GM12878 (cell line): ENCODE measurements around the gene SNRPN.

ENCODE experiments used
- BHLHE40 ChIP-seq, 2 experiments: fragments of 450-650 bp in 1 of 2; IDR thresholded peaks; 2 replicates each; pipeline ENCODE4 v1.6.1; 2011 to 2017; ENCODE audit warnings: low read depth in 2 of 2, borderline replicate concordance in 1 of 2, improper control_type of control experiment in 1 of 2, low read length in 1 of 2, mild to moderate bottlenecking in 1 of 2
- BMI1 ChIP-seq: fragments of 450-650 bp; IDR thresholded peaks from 2 replicates; pipeline ENCODE4 v1.6.1; 2016; ENCODE audit warnings: mild to moderate bottlenecking, moderate library complexity, borderline replicate concordance
- EP300 ChIP-seq, 2 experiments: fragments of 150-350 bp in 1 of 2; IDR thresholded peaks; 2 replicates each; pipeline ENCODE4 v1.6.1; 2011 to 2012; ENCODE audit warnings: low read depth in 2 of 2, low read length in 2 of 2, borderline replicate concordance in 1 of 2, improper control_type of control experiment in 1 of 2, inconsistent platforms in 1 of 2; ENCODE audit not compliant: control insufficient read depth in 1 of 2
- HDAC2 ChIP-seq: fragments of 200-600 bp; sonication (generic); IDR thresholded peaks from 2 replicates; pipeline ENCODE4 v1.6.1; 2017
- MTA3 ChIP-seq: IDR thresholded peaks from 2 replicates; pipeline ENCODE4 v1.6.1; 2012; ENCODE audit warnings: low read length, inconsistent platforms, borderline replicate concordance
- NFXL1 ChIP-seq: fragments of 450-650 bp; IDR thresholded peaks from 2 replicates; pipeline ENCODE4 v1.6.1; 2017; ENCODE audit warnings: antibody characterized with exemption, mild to moderate bottlenecking, borderline replicate concordance
- PML ChIP-seq: IDR thresholded peaks from 2 replicates; pipeline ENCODE4 v1.6.1; 2012; ENCODE audit warnings: low read length, inconsistent platforms
- ZZZ3 ChIP-seq: IDR thresholded peaks from 2 replicates; pipeline ENCODE4 v1.6.1; 2011; ENCODE audit warnings: low read depth; ENCODE audit not compliant: control insufficient read depth, insufficient read length
- TF ChIP-seq, protein P1 (sequence below): IDR thresholded peaks from 2 replicates; pipeline ENCODE4 v1.6.1; 2011; ENCODE audit warnings: borderline replicate concordance, low read depth, mild to moderate bottlenecking, moderate library complexity, mixed read lengths, low read length; ENCODE audit not compliant: insufficient read depth; ENCODE audit errors: extremely low read length
- TF ChIP-seq, protein P2 (sequence below), 3 experiments: IDR thresholded peaks in 2 of 3; conservative IDR thresholded peaks in 1 of 3; 2 replicates each; pipeline ENCODE4 v1.5.1; 2011; ENCODE audit warnings: low read depth in 3 of 3, low read length in 3 of 3, mild to moderate bottlenecking in 3 of 3, control low read depth in 2 of 3, moderate library complexity in 2 of 3, inconsistent platforms in 1 of 3, mixed read lengths in 1 of 3; ENCODE audit not compliant: control insufficient read depth in 2 of 3, insufficient read depth in 1 of 3; ENCODE audit errors: extremely low read depth in 1 of 3
- TF ChIP-seq, protein P3 (sequence below): IDR thresholded peaks from 2 replicates; pipeline ENCODE4 v1.6.1; 2012; ENCODE audit warnings: low read length, inconsistent platforms
- TF ChIP-seq, protein P4 (sequence below): fragments of 150-350 bp; IDR thresholded peaks from 2 replicates; pipeline ENCODE4 v1.6.1; 2014; ENCODE audit warnings: mild to moderate bottlenecking, low read depth, low read length

DNA sequence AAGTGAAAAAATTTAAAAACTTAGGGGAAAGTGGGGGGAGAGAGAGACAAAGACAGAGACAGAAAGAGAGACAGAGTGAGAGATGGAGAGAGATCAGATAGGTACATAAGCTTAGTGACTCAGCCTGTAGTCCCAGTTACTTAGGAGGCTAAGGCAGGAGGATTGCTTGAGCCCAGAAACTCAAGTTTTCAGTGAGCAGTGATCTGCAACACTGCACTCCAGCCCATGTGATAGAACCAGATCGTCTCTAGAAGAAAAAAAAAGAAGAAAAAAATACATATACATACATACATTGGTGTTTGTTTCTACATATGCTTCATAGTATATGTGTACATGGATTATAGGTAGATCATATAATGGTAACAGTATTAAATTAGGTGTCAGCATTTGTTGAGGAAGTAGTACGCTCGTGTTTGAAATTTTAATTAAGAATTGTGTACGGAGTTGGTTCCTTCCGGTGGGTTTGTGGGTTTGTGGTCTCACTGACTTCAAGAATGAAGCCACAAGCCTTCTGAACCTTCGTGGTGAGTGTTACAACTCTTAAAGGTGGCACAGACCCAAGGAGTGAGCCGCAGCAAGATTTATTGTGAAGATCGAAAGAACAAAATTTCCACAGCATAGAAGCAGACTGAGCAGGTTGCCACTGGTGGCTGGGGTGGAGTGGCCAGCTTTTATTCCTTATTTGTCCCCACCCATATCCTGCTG lies 38.3 kb upstream of the SNRPN start:
- TF ChIP-seq MTA3 (no peak), BMI1 (no peak), ZZZ3 (no peak), BHLHE40 (IDR thresholded peaks at IDR 0.05; ENCODE audit: borderline replicate concordance in 1 of 2, low read depth in 2 of 2, low read length in 1 of 2) (no peak), NFXL1 (no peak), HDAC2 (no peak), EP300 (IDR thresholded peaks at IDR 0.05; ENCODE audit: borderline replicate concordance in 1 of 2, control insufficient read depth in 1 of 2, low read depth in 2 of 2, low read length in 2 of 2) (no peak), PML (no peak)
- TF ChIP-seq, protein P1, sequence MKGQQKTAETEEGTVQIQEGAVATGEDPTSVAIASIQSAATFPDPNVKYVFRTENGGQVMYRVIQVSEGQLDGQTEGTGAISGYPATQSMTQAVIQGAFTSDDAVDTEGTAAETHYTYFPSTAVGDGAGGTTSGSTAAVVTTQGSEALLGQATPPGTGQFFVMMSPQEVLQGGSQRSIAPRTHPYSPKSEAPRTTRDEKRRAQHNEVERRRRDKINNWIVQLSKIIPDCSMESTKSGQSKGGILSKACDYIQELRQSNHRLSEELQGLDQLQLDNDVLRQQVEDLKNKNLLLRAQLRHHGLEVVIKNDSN: no peak
- TF ChIP-seq, protein P2, sequence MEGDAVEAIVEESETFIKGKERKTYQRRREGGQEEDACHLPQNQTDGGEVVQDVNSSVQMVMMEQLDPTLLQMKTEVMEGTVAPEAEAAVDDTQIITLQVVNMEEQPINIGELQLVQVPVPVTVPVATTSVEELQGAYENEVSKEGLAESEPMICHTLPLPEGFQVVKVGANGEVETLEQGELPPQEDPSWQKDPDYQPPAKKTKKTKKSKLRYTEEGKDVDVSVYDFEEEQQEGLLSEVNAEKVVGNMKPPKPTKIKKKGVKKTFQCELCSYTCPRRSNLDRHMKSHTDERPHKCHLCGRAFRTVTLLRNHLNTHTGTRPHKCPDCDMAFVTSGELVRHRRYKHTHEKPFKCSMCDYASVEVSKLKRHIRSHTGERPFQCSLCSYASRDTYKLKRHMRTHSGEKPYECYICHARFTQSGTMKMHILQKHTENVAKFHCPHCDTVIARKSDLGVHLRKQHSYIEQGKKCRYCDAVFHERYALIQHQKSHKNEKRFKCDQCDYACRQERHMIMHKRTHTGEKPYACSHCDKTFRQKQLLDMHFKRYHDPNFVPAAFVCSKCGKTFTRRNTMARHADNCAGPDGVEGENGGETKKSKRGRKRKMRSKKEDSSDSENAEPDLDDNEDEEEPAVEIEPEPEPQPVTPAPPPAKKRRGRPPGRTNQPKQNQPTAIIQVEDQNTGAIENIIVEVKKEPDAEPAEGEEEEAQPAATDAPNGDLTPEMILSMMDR (IDR thresholded peaks at IDR 0.05 in 2 of 3, conservative IDR thresholded peaks at IDR 0.05 in 1 of 3; ENCODE audit: control insufficient read depth in 2 of 3, extremely low read depth in 1 of 3, insufficient read depth in 1 of 3, low read depth in 3 of 3, low read length in 3 of 3): no peak
- TF ChIP-seq, protein P3, sequence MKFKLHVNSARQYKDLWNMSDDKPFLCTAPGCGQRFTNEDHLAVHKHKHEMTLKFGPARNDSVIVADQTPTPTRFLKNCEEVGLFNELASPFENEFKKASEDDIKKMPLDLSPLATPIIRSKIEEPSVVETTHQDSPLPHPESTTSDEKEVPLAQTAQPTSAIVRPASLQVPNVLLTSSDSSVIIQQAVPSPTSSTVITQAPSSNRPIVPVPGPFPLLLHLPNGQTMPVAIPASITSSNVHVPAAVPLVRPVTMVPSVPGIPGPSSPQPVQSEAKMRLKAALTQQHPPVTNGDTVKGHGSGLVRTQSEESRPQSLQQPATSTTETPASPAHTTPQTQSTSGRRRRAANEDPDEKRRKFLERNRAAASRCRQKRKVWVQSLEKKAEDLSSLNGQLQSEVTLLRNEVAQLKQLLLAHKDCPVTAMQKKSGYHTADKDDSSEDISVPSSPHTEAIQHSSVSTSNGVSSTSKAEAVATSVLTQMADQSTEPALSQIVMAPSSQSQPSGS: no peak
- TF ChIP-seq, protein P4, sequence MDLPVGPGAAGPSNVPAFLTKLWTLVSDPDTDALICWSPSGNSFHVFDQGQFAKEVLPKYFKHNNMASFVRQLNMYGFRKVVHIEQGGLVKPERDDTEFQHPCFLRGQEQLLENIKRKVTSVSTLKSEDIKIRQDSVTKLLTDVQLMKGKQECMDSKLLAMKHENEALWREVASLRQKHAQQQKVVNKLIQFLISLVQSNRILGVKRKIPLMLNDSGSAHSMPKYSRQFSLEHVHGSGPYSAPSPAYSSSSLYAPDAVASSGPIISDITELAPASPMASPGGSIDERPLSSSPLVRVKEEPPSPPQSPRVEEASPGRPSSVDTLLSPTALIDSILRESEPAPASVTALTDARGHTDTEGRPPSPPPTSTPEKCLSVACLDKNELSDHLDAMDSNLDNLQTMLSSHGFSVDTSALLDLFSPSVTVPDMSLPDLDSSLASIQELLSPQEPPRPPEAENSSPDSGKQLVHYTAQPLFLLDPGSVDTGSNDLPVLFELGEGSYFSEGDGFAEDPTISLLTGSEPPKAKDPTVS: no peak
